Urinary bladder (tissue), 4 donors: ENCODE results near the gene EIF3L. TPM values are rescaled to one million over a fixed set of nuclear protein-coding genes. Genes with fewer than 3 reads are reported as not detected.

Source experiments
- DNase-seq: peaks from one replicate; pipeline ENCODE4 v3.0.0-alpha.2; 2015; ENCODE audit errors: extremely low spot score
- H3K27ac ChIP-seq: one replicate; pipeline ENCODE4 v1.5.1; 2013; ENCODE audit warnings: low read depth, mild to moderate bottlenecking, moderate library complexity
- H3K36me3 ChIP-seq: one replicate; pipeline ENCODE4 v1.6.1; 2013; ENCODE audit warnings: mild to moderate bottlenecking, moderate library complexity; ENCODE audit not compliant: insufficient read depth
- H3K4me1 ChIP-seq: one replicate; pipeline ENCODE4 v1.6.1; 2013; ENCODE audit warnings: mild to moderate bottlenecking, moderate library complexity; ENCODE audit not compliant: insufficient read depth
- H3K4me3 ChIP-seq: one replicate; pipeline ENCODE4 v1.5.1; 2013; ENCODE audit warnings: low read depth, low read length
- WGBS: extraction: QIAGEN DNeasy Blood & Tissue Kit; methylation state at CpG from one replicate; pipeline ENCODE4 v1.1.7; 2013; 5-methylcytosine and 5-hydroxymethylcytosine counted together
- polyA plus RNA-seq: library from polyadenylated mRNA; stranded (reverse); fragments of 200-250 nt; gene quantifications from one replicate; pipeline ENCODE4 v1.2.3, GENCODE V29; 2013
- total RNA-seq: library from RNA; depleted of rRNA; stranded (reverse); fragments of >200 nt; gene quantifications from one replicate; pipeline ENCODE4 v1.2.3, GENCODE V29; 2014
- donor health status: healthy with polysubstance abuse.
- donor health status: healthy.

EIF3L gene
- total and polyA plus RNA-seq, 2 donors: 398 to 404 TPM

GRCh38 chr22:37854946-37855345, 5.7 kb downstream of the EIF3L start:
- no peak overlapping the region for H3K27ac ChIP-seq

GRCh38 chr22:37855462-37855861, 6.2 kb downstream of the EIF3L start:
- H3K4me1 ChIP-seq: no peaks in the 10 kb centered on the region
- peaks cover 1% of the 10 kb centered on the region for H3K36me3 ChIP-seq
- WGBS: 91% methylated on average over 2 of the region's 2 CpGs
- H3K27ac ChIP-seq: no peak overlapping the region
- H3K4me3 ChIP-seq: no peak overlapping the region
- DNase-seq: no peak

More at GRCh38 chr22:37854946-37855345, 5.7 kb downstream of the EIF3L start:
- Histone ChIP-seq H3K4me3 (no peak overlapping the region), H3K36me3 (peaks cover 1% of the 10 kb centered on the region), H3K4me1 (no peaks in the 10 kb centered on the region)
- 32% methylated on average over 2 of the region's 2 CpGs for WGBS
- no peak for DNase-seq

GRCh38 chr22:37860796-37861421, 11.7 kb downstream of the EIF3L start:
- no peak for DNase-seq
- H3K27ac ChIP-seq: no peak overlapping the region
- no peak overlapping the region for H3K4me3 ChIP-seq
- peaks cover 5% of the 10 kb centered on the region for H3K36me3 ChIP-seq
- whole genome bisulfite sequencing: 60% methylated on average over 7 of the region's 7 CpGs
- H3K4me1 ChIP-seq: no peaks in the 10 kb centered on the region

- Histone ChIP-seq H3K4me3 (no peak overlapping the region), H3K27ac (no peak overlapping the region), H3K4me1 (no peaks in the 10 kb centered on the region), H3K36me3 (peaks cover 4% of the 10 kb centered on the region)
- 81% methylated on average over 7 of the region's 7 CpGs for WGBS
- DNase-seq: no peak
Measured at GRCh38 chr22:37862570-37863325, 13.5 kb downstream of the EIF3L start.

GRCh38 chr22:37865510-37865909, 16.3 kb downstream of the EIF3L start:
- no peak overlapping the region for H3K27ac ChIP-seq
- 68% methylated on average over 6 of the region's 6 CpGs for WGBS
- peaks cover 4% of the 10 kb centered on the region for H3K36me3 ChIP-seq
- no peak overlapping the region for H3K4me3 ChIP-seq
- H3K4me1 ChIP-seq: no peaks in the 10 kb centered on the region
- DNase-seq: no peak

- no peak overlapping the region for H3K4me3 ChIP-seq
- peaks cover 4% of the 10 kb centered on the region for H3K36me3 ChIP-seq
- H3K4me1 ChIP-seq: no peaks in the 10 kb centered on the region
- WGBS: 70% methylated on average over 7 of the region's 7 CpGs
- DNase-seq: no peak
- no peak overlapping the region for H3K27ac ChIP-seq
Measured at GRCh38 chr22:37870273-37870672, 21.1 kb downstream of the EIF3L start.

GRCh38 chr22:37880668-37881440, 31.6 kb downstream of the EIF3L start:
- H3K4me1 ChIP-seq: no peaks in the 10 kb centered on the region
- WGBS: 72% methylated on average over 6 of the region's 6 CpGs
- no peak overlapping the region for H3K4me3 ChIP-seq
- no peak for DNase-seq
- no peak overlapping the region for H3K27ac ChIP-seq
- H3K36me3 ChIP-seq: peaks cover 3% of the 10 kb centered on the region

GRCh38 chr22:37884420-37884819, 35.2 kb downstream of the EIF3L start:
- Histone ChIP-seq H3K36me3 (peaks cover 5% of the 10 kb centered on the region), H3K27ac (no peak overlapping the region), H3K4me1 (no peaks in the 10 kb centered on the region), H3K4me3 (no peak overlapping the region)
- WGBS: 27% methylated on average over 6 of the region's 6 CpGs
- DNase-seq: no peak

GRCh38 chr22:37887584-37888378, 38.6 kb downstream of the EIF3L start:
- Histone ChIP-seq H3K4me1 (no peaks in the 10 kb centered on the region), H3K4me3 (no peak overlapping the region), H3K36me3 (peaks cover 5% of the 10 kb centered on the region), H3K27ac (no peak overlapping the region)
- no peak for DNase-seq
- WGBS: 30% methylated on average over 6 of the region's 6 CpGs

- Histone ChIP-seq H3K36me3 (no peaks in the 10 kb centered on the region), H3K27ac (no peak overlapping the region), H3K4me3 (no peak overlapping the region), H3K4me1 (peaks cover 3% of the 10 kb centered on the region)
- no peak for DNase-seq
- WGBS: 87% methylated on average over 3 of the region's 3 CpGs
Measured at GRCh38 chr22:37891926-37892325, 42.7 kb downstream of the EIF3L start.

- Histone ChIP-seq H3K36me3 (no peaks in the 10 kb centered on the region), H3K4me3 (no peak overlapping the region), H3K4me1 (peaks cover 3% of the 10 kb centered on the region), H3K27ac (no peak overlapping the region)
- WGBS: 52% methylated on average over 7 of the region's 7 CpGs
- DNase-seq: no peak
Measured at GRCh38 chr22:37892566-37893335, 43.5 kb downstream of the EIF3L start.

GRCh38 chr22:37893583-37893983, 44.4 kb downstream of the EIF3L start:
- H3K4me3 ChIP-seq: no peak overlapping the region
- peaks cover 3% of the 10 kb centered on the region for H3K4me1 ChIP-seq
- 72% methylated on average over 5 of the region's 5 CpGs for WGBS
- no peaks in the 10 kb centered on the region for H3K36me3 ChIP-seq
- no peak for DNase-seq
- H3K27ac ChIP-seq: no peak overlapping the region
